ENCODE measurements around the gene SMYD5. TPM values are rescaled to one million over a fixed set of nuclear protein-coding genes. Genes with fewer than 3 reads are reported as not detected.

Gene SMYD5
- polyA plus RNA-seq, 1 experiment: 19.5 TPM

DNA sequence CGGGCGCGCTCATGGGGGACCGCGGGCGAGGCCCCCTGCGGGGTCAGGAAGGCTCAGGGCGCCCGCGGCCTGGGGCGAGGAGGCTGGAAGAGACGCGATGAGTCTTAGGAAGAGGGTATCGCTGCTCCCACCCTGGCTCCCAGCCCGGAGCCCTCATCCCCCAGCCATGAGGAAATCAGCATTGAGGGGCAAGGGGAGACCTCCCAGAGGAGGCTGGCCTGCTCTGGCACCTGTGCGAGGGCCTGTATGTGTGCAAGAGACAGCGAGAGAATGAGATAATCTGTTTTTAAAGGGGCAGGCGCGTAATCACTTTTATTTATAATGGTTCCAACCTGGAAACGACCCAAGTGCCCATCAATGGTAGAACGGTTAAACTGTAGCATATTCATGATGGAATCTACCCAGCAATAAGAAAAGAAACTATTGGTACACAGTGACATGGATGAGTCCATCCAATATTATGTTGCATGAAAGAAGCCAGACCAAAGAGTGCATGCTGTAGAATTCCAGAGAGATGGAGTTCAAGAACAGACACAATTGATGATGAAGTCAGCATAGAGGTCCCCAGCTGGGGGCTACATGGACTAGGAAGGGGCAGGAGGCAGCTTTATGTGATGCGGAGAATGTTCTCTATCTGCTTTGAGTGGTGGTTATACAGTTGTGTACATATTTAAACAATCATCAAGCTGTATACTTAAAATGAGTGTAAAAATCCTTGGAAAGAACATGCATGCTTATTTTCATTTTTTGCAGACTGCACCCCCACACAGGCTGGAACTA, 55.8 kb downstream of the SMYD5 start:
- H3K4me3 ChIP-seq (ENCODE audit: low read depth, low read length): no peak overlapping the region
- POLR2A ChIA-PET: no interaction called here
- DNase-seq (ENCODE audit: low read depth): no peak
- TF ChIP-seq, protein P1, sequence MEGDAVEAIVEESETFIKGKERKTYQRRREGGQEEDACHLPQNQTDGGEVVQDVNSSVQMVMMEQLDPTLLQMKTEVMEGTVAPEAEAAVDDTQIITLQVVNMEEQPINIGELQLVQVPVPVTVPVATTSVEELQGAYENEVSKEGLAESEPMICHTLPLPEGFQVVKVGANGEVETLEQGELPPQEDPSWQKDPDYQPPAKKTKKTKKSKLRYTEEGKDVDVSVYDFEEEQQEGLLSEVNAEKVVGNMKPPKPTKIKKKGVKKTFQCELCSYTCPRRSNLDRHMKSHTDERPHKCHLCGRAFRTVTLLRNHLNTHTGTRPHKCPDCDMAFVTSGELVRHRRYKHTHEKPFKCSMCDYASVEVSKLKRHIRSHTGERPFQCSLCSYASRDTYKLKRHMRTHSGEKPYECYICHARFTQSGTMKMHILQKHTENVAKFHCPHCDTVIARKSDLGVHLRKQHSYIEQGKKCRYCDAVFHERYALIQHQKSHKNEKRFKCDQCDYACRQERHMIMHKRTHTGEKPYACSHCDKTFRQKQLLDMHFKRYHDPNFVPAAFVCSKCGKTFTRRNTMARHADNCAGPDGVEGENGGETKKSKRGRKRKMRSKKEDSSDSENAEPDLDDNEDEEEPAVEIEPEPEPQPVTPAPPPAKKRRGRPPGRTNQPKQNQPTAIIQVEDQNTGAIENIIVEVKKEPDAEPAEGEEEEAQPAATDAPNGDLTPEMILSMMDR (IDR thresholded peaks at IDR 0.05; ENCODE audit: insufficient read depth, low read depth, low read length): no peak
- CTCF ChIA-PET: interaction anchor here (1.2 to 1.4 kb wide), 2 partner anchors 10 to 16 kb away, joined by 3 to 4 read pairs; no protein-coding TSS in a partner anchor
- H3K27me3 ChIP-seq (ENCODE audit: control insufficient read depth, insufficient read depth, low read length): peaks cover 19% of the 10 kb centered on the region
- peaks cover 2% of the 10 kb centered on the region; the same call in 1 of the 2 replicates for H3K36me3 ChIP-seq (ENCODE audit: control insufficient read depth, insufficient read depth, low read length)

DNA sequence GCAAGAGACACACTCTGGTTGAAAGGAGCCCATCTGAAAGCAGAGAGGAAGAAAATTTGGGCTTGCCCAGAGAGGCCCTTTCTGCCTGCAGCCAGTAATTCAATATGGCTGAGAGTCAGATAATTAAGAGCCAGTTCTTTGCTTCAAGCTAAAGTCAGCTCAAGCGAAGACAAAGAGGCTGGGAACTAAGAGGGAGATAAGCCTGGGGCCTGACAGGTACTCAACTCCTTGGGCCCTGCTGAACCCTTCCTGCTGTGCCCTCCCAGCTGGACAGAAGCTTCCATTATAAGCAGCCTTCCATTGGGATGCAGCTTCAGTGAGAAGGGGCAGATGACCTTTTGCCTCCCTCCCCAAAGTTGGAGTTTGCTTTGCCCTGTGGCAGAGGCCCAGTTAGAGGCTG, 58.2 kb downstream of the SMYD5 start:
- no peak for DNase-seq (ENCODE audit: low read depth)
- TF ChIP-seq, protein P1 (IDR thresholded peaks at IDR 0.05; ENCODE audit: insufficient read depth, low read depth, low read length): no peak
- Histone ChIP-seq H3K27me3 (ENCODE audit: control insufficient read depth, insufficient read depth, low read length) (peaks cover 19% of the 10 kb centered on the region), H3K36me3 (ENCODE audit: control insufficient read depth, insufficient read depth, low read length) (peaks cover 2% of the 10 kb centered on the region; the same call in 1 of the 2 replicates), H3K4me3 (ENCODE audit: low read depth, low read length) (no peak overlapping the region)
- POLR2A ChIA-PET: no interaction called here
- CTCF ChIA-PET: interaction anchor here (0.6 to 1.5 kb wide), 4 partner anchors 9 to 155 kb away, joined by 3 to 4 read pairs (median 3); no protein-coding TSS in a partner anchor

Other genes starting within 250 kb of the SMYD5 start
- 10.8 and 11.5 TPM in 2 replicates for gene SFXN5, start 142.5 kb upstream of the SMYD5 start, polyA plus RNA-seq (2011; rRNA removed)
- 42.5 and 52.0 TPM in 2 replicates for gene RAB11FIP5, start 101.3 kb upstream of the SMYD5 start, polyA plus RNA-seq (2011; rRNA removed)
- not detected in 2 replicates for gene NOTO, start 11.7 kb upstream of the SMYD5 start, polyA plus RNA-seq (2011; rRNA removed)
- gene PRADC1, start 19.0 kb downstream of the SMYD5 start, polyA plus RNA-seq (2011; rRNA removed): 19.4 and 19.7 TPM in 2 replicates
- gene CCT7, start 20.1 kb downstream of the SMYD5 start, polyA plus RNA-seq (2011; rRNA removed): 254 and 285 TPM in 2 replicates
- 1.9 and 2.4 TPM in 2 replicates for gene FBXO41, start 70.2 kb downstream of the SMYD5 start, polyA plus RNA-seq (2011; rRNA removed)
- gene EGR4, start 79.3 kb downstream of the SMYD5 start, polyA plus RNA-seq (2011; rRNA removed): not detected in 2 replicates
- gene ALMS1, start 171.6 kb downstream of the SMYD5 start, polyA plus RNA-seq (2011; rRNA removed): 10.3 and 10.7 TPM in 2 replicates

Data from BJ (cell line).